Cardiac fibroblast (primary cell): ENCODE data around the gene DYRK1A.

Experiments
- DNase-seq, 2 donors: peaks; one replicate each; pipeline versions ENCODE4 v3.0.0 to v3.0.0-alpha.2; 2010; ENCODE audit warnings: low read depth in 2 of 2
- H3K4me3 ChIP-seq, 2 donors: replicated peaks in 1 of 2; 1 replicate in 1 of 2; 2 replicates in 1 of 2; pipeline ENCODE4 v1.5.1; 2011; ENCODE audit warnings: low read depth in 2 of 2, low read length in 2 of 2, mild to moderate bottlenecking in 2 of 2, moderate library complexity in 1 of 2
- CTCF ChIP-seq: IDR thresholded peaks from one replicate; pipeline ENCODE4 v1.5.1; 2011; ENCODE audit warnings: low read depth, mild to moderate bottlenecking, low read length, inconsistent platforms

The DYRK1A gene

DNA sequence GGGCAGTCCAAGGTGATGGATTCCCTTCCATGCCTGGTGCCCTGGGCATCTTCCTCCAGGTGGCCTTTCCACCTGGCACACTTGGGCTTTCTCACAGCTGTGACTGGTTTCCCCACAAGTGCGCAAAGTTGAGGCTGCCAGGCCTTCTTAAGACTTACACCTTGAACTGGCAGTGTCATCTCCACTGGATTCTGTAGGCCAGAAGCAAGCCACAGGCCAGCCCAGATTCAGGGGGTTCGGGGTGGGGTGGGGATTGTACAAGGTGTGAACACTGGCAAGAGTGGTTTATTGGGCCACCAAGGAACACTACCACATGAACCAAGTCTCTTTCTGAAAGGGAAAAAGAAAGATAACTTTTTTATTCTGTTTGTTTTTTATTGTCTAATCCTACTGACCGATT lies 27.2 kb downstream of the DYRK1A start:
- no peak for DNase-seq
- no peak overlapping the region for H3K4me3 ChIP-seq
- no peak for TF ChIP-seq CTCF

GRCh38 chr21:37395961-37396360 lies 29.4 kb downstream of the DYRK1A start:
- H3K4me3 ChIP-seq = no peak overlapping the region
- DNase-seq = no peak
- no peak for TF ChIP-seq CTCF

DNA sequence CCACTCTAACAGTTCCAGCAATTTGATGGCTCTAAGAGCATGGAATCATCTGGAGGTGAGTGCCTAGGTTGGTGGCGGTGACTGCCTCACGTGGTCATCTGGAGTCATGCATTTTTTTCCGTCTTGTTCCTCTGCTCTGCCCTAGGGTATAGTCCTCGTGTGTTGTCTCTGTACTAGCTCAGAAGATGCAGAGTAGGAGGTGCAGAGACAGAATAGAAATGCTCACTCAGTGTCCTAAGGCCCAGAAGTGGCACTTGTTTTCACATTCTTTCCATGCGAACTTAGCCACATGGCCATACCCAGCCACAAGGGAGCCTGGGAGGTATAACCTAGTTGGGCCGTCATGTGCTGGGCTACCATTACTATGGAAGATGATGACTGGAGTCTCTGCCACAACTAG lies 30.3 kb downstream of the DYRK1A start:
- H3K4me3 ChIP-seq = no peak overlapping the region
- no peak for DNase-seq
- no peak for TF ChIP-seq CTCF

GRCh38 chr21:37398697-37399096 lies 32.1 kb downstream of the DYRK1A start:
- TF ChIP-seq CTCF = no peak
- no peak overlapping the region for H3K4me3 ChIP-seq

DNA sequence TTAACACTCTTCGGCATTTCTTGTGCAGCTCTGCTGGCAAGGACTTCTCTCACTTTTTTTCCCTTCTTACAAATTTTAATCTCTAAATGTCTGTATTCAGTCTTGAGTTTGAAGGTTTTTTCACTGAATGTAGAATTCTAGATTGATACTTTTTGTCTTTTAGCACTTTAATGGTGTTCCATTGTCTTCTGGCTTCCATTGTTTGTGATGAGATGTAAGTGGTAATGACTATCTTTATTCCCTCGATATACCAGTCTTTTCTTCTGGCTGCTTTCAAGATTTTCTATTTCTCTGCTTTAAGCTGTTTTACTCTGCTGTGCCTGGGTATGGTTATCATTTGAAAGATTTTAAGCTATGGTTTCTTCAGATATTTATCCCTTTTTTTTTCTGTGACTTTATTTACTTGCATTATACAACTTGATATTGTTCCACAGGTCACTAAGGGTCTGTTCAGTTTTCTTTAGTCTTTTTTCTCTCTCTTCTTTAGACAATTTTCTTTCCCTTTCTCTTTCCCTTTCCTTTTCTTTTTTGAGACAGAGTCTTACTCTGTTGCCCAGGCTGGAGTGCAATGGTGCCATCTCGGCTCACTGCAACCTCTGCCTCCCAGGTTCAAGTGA lies 35.8 kb downstream of the DYRK1A start:
- DNase-seq = no peak
- H3K4me3 ChIP-seq = no peak overlapping the region
- TF ChIP-seq CTCF = no peak

More at GRCh38 chr21:37398697-37399096, 32.1 kb downstream of the DYRK1A start:
- no peak for DNase-seq

GRCh38 chr21:37405629-37406028 lies 39.1 kb downstream of the DYRK1A start:
- H3K4me3 ChIP-seq = no peak overlapping the region
- no peak for TF ChIP-seq CTCF
- DNase-seq = no peak
